ENCODE data around the gene RAB3IL1.

- no peak for TF ChIP-seq CTCF (IDR thresholded peaks at IDR 0.05)
- TF ChIP-seq POLR2A (IDR thresholded peaks at IDR 0.05) = no peak
Measured at GRCh38 chr11:61896665-61897386, 20.5 kb downstream of the RAB3IL1 start.
